Lung (tissue), 12 donors: ENCODE measurements around the gene KCNG1. TPM values are rescaled to one million over a fixed set of nuclear protein-coding genes. Genes with fewer than 3 reads are reported as not detected.

Experiments used
- ATAC-seq: fragments of 200-7000 bp; cut with Tn5 transposase; one replicate; pipeline ENCODE4 v1.9.1; 2020; ENCODE audit warnings: moderate number of reproducible peaks; ENCODE audit not compliant: insufficient read depth, low FRiP score
- DNase-seq, 3 donors: peaks; one replicate each; pipeline ENCODE4 v3.0.0-alpha.2; 2013 to 2017
- H3K27ac ChIP-seq, 2 donors: one replicate each; pipeline ENCODE4 v1.5.1; 2013; ENCODE audit warnings: mild to moderate bottlenecking in 2 of 2, moderate library complexity in 2 of 2, control low read depth in 1 of 2, inconsistent platforms in 1 of 2, low read depth in 1 of 2, low read length in 1 of 2
- H3K27me3 ChIP-seq, 3 donors: one replicate each; pipeline ENCODE4 v1.5.1; 2013; ENCODE audit warnings: low read length in 2 of 3; ENCODE audit not compliant: control insufficient read depth in 3 of 3, insufficient read depth in 3 of 3
- H3K36me3 ChIP-seq, 4 donors: one replicate each; pipeline ENCODE4 v1.5.1; 2013; ENCODE audit warnings: low read length in 4 of 4, mild to moderate bottlenecking in 1 of 4, moderate library complexity in 1 of 4; ENCODE audit not compliant: control insufficient read depth in 4 of 4, insufficient read depth in 4 of 4
- H3K4me1 ChIP-seq, 5 donors: one replicate each; pipeline ENCODE4 v1.5.1; 2013; ENCODE audit warnings: low read length in 5 of 5, mild to moderate bottlenecking in 2 of 5, moderate library complexity in 1 of 5; ENCODE audit not compliant: control insufficient read depth in 5 of 5, insufficient read depth in 5 of 5
- H3K4me3 ChIP-seq: one replicate; pipeline ENCODE4 v1.5.1; 2013; ENCODE audit warnings: mild to moderate bottlenecking, control low read depth, moderate library complexity
- H3K9ac ChIP-seq, 2 donors: one replicate each; pipeline ENCODE4 v1.5.1; 2013; ENCODE audit warnings: low read length in 2 of 2, control low read depth in 1 of 2; ENCODE audit not compliant: insufficient read depth in 1 of 2
- H3K9me3 ChIP-seq, 4 donors: one replicate each; pipeline ENCODE4 v1.5.1; 2013; ENCODE audit warnings: low read length in 3 of 4, mild to moderate bottlenecking in 1 of 4, moderate library complexity in 1 of 4; ENCODE audit not compliant: control insufficient read depth in 4 of 4, insufficient read depth in 3 of 4
- WGBS, 2 donors: extraction: QIAGEN DNeasy Blood & Tissue Kit; methylation state at CpG; one replicate each; pipeline ENCODE4 v1.1.7; 2013; 5-methylcytosine and 5-hydroxymethylcytosine counted together
- polyA plus RNA-seq, 2 donors: library from polyadenylated mRNA; stranded (reverse); fragments of 200-250 nt; gene quantifications; one replicate each; pipeline ENCODE4 v1.2.1, GENCODE V29; 2013
- total RNA-seq, 2 donors: library from RNA; depleted of rRNA in 1 of 2; stranded (reverse); fragments of >200 nt in 1 of 2; gene quantifications; one replicate each; pipeline ENCODE4 v1.2.1, GENCODE V29; 2014 to 2021
- TF ChIP-seq, protein P1 (sequence below): IDR thresholded peaks from 2 replicates; pipeline ENCODE4 v1.5.1; 2012; ENCODE audit warnings: mild to moderate bottlenecking; ENCODE audit errors: control extremely low read depth, extremely low read depth
- donor health status: control.
- donor health status: control.
- donor health status: Bipolar disorder and iron deficiency.
- donor health status: healthy.
- donor health status: DM: yes; HTN: yes; CAD: no.

The KCNG1 gene
- total and polyA plus RNA-seq, 4 donors: 0.14 to 0.58 (median 0.42) TPM

GRCh38 chr20:51043811-51044210 is 20.9 kb upstream of the KCNG1 start:
- Histone ChIP-seq H3K4me1 (no peaks in the 10 kb centered on the region), H3K27me3 (no peaks in the 10 kb centered on the region), H3K36me3 (no peaks in the 10 kb centered on the region), H3K9me3 (peaks cover 0 to 5% (median 2%) of the 10 kb centered on the region in 4 donors), H3K9ac (no peak overlapping the region), H3K4me3 (no peak overlapping the region), H3K27ac (no peak overlapping the region)
- TF ChIP-seq, protein P1, sequence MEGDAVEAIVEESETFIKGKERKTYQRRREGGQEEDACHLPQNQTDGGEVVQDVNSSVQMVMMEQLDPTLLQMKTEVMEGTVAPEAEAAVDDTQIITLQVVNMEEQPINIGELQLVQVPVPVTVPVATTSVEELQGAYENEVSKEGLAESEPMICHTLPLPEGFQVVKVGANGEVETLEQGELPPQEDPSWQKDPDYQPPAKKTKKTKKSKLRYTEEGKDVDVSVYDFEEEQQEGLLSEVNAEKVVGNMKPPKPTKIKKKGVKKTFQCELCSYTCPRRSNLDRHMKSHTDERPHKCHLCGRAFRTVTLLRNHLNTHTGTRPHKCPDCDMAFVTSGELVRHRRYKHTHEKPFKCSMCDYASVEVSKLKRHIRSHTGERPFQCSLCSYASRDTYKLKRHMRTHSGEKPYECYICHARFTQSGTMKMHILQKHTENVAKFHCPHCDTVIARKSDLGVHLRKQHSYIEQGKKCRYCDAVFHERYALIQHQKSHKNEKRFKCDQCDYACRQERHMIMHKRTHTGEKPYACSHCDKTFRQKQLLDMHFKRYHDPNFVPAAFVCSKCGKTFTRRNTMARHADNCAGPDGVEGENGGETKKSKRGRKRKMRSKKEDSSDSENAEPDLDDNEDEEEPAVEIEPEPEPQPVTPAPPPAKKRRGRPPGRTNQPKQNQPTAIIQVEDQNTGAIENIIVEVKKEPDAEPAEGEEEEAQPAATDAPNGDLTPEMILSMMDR: no peak
- DNase-seq (no peak), ATAC-seq (no peak)
- 89 to 91% methylated on average over 5 of the region's 5 CpGs for WGBS, 2 donors

- Histone ChIP-seq H3K27ac (no peak overlapping the region), H3K9ac (no peak overlapping the region), H3K36me3 (no peaks in the 10 kb centered on the region), H3K27me3 (no peaks in the 10 kb centered on the region), H3K4me3 (no peak overlapping the region), H3K9me3 (peaks cover 0 to 5% (median 2%) of the 10 kb centered on the region in 4 donors), H3K4me1 (no peaks in the 10 kb centered on the region)
- ATAC-seq (no peak), DNase-seq (no peak)
- WGBS, 2 donors: 71 to 80% methylated on average over 7 of the region's 7 CpGs
- TF ChIP-seq, protein P1: no peak
Measured at GRCh38 chr20:51042657-51043247, 19.8 kb upstream of the KCNG1 start.

DNA sequence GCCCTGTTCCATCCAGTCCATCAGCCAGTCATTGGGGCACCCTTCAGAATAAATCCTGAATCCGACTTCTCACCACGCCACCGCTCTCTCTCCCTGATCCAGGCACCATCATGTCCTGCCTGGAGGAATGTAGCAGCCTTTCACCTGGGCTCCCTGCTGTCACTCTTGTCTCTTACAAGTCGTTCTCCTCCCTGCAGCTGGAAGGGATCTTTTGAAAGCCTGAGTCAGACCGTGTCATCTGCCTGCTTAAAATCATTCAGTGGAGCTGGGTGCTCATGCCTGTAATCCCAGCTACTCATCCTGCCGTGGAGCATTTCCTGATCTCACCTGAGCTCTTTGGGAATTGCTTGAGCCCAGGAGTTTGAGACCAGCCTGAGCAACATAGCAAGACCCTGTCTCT is 19.2 kb upstream of the KCNG1 start:
- no peak overlapping the region for H3K9ac ChIP-seq
- H3K36me3 ChIP-seq: no peaks in the 10 kb centered on the region
- H3K27ac ChIP-seq: no peak overlapping the region
- no peaks in the 10 kb centered on the region for H3K4me1 ChIP-seq
- no peak for ATAC-seq
- no peaks in the 10 kb centered on the region for H3K27me3 ChIP-seq
- H3K4me3 ChIP-seq: no peak overlapping the region
- TF ChIP-seq, protein P1: no peak
- H3K9me3 ChIP-seq: peaks cover 0 to 5% (median 2%) of the 10 kb centered on the region in 4 donors
- DNase-seq: no peak
- WGBS, 2 donors: 56 to 61% methylated on average over 6 of the region's 6 CpGs
